Stimulated activated CD4-positive, alpha-beta T cell treated with anti-CD3 and anti-CD28 coated beads, Interleukin-1b, Interleukin-23, amount 100 ng/mL, for 4 hours (primary cell): ENCODE data around the gene MRPL4.
"Not testable (repeated sequence)": the region's sequence is repeated elsewhere in the genome, so short reads cannot be mapped to it uniquely, and the experiment has no call there.

Source experiments
- DNase-seq, 2 donors: peaks; one replicate each; pipeline ENCODE4 v3.0.0-alpha.2; 2020; ENCODE audit warnings: low read depth in 2 of 2

MRPL4 gene

DNA sequence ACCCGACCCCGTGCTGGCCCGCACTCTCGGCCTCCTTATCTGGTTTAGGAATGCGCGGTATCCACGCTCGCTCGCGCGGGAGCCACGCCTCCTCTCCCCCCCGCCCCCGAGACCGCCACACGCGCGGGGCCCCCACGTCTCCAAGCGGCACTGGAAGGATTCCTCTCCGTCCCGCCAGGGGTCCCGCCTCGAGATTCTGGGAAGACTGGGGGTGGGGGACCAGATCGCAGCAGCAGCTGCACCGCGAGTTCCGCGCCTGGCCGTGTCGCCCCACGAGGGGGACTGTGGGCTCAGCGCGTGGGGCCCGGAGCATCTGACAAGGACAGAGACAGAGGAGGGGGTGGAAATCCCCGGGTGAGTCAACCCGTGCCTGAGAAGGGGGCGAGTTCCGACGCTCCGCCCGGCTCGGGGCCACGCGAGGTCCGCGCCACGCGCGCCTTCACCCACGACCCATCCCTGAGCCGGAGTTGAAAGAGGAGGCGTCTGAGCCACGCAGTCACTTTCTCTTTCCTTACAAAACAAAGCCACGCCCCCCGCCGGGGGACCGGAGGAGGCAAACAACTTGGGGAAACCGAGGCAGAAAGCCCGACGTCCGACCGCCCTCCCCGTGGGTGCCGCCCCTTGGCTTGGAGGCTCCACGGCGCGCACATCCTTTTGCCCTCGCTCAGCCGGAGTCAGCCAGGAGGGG is 21.7 kb upstream of the MRPL4 start:
- peak; percentile 63 to 72 for DNase-seq

GRCh38 chr19:10230861-10231611 is 21.0 kb upstream of the MRPL4 start, which contains the start of gene S1PR2:
TSS of gene S1PR2 (minus strand) at chr19:10231331. CDS start at chr19:10224905, 6,426 bp downstream.
- peak; percentile 53 to 71 for DNase-seq

DNA sequence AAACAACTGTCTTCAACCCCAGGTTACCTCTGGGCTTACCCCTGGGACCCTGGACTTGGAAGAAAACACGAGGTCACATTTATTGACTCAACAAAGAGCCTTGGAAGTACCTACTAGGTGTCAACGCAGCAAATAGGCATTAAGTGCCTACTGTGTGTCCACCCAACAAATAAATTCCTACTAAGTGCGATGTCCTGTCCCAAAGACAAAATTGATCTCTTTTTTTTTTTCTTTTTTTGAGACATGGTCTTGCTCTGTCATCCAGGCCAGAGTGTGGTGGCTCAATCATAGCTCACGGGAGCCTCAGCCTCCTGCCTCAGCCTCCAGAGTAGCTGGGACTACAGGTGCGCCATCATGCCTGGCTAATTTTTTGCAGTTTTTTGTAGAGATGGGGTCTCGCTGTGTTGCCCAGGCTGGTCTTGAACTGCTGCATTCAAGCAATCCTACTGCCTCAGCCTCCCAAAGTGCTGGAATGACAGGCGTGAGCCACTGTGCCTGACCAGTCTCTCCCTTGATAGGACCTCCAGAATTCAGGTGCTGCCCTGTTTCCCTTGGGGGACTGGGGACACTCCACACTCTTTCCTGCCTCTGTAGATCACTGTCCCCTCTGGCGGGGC is 20.3 kb upstream of the MRPL4 start:
- no peak for DNase-seq

DNA sequence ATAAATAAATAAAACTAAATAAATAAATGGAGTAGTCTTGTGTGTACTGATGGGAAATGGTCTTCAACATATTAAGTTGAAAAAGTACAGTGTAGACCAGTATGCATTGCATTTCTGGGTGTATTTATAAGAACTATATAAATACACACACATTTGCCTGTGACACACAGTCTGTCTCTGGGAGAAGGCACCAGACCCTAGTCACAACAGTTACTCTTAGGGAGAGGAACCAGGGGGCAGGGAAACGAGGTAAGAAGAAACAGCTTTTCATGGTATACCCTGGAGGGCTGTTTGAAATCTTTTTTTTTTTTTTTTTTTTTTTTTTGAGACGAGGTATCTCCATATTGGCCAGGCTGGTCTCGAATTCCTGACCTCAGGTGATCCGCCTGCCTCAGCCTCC is 18.1 kb upstream of the MRPL4 start:
- no peak for DNase-seq

DNA sequence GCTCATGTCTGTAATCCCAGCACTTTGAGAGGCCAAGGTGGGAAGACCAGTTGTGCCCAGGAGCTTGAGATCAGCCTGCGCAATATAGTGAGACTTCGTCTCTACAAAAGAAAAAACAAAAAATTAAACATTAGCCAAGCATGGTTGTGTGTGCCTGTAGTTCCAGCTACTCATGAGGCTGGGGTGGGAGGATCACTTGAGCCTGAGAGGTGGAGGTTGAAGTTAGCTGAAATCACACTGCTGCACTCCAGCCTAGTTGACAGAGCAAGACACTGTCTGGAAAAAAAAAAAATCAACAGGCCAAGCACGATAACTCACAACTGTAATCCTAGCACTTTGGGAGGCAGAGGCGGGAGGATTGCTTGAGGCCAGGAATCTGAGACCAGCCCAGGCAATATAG is 17.0 kb upstream of the MRPL4 start:
- DNase-seq: no peak

GRCh38 chr19:10235409-10235808 is 16.6 kb upstream of the MRPL4 start:
- not testable (repeated sequence) for DNase-seq

DNA sequence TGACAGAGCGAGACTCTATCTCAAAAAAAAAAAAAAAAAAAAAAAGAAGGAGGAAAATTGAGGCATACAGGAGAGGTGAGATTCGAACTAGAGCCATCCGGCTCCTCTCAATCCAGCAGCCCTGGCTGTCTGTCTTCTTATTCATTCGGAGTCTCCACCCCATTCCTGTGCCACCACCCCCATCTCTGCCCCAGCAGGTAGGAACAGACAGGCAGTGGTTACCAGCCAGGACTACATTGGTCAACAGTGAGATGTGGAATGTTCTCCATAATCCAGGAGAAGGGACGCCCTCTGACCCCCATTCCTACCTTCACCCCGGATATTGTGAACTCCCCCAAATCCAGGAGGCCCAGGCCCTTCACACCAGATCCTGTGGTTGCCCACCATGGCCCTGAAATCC is 14.3 kb upstream of the MRPL4 start:
- DNase-seq: no peak

- no peak for DNase-seq
These were observed 13.7 kb upstream of the MRPL4 start for GRCh38 chr19:10238172-10238783.

- not testable (repeated sequence) for DNase-seq
These were observed 10.1 kb upstream of the MRPL4 start for GRCh38 chr19:10241826-10242449.

DNA sequence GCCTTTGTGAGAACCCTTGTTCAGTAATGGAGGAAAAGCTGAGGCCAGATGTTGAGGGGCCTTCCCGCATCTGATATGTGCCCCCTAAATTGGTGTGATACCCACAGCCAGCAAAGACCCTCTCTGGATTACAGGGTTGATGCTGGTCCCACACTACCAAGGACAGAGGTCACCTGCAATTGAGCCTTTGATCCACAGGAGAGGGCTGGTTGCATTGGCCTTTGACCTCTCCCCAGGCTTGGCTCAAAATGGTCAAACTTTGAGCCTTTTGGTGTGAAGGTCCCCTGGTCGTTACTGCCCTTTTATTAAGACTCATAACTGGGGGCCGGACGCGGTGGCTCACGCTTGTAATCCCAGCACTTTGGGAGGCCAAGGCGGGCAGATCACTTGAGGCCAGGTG is 8.4 kb upstream of the MRPL4 start:
- no peak for DNase-seq

- DNase-seq: no peak
These were observed 6.7 kb upstream of the MRPL4 start for GRCh38 chr19:10245189-10245939.

- no peak for DNase-seq
These were observed 5.5 kb upstream of the MRPL4 start for GRCh38 chr19:10246511-10246910.

GRCh38 chr19:10252707-10253106 is 693 bp downstream of the MRPL4 start:
- DNase-seq: no peak

DNA sequence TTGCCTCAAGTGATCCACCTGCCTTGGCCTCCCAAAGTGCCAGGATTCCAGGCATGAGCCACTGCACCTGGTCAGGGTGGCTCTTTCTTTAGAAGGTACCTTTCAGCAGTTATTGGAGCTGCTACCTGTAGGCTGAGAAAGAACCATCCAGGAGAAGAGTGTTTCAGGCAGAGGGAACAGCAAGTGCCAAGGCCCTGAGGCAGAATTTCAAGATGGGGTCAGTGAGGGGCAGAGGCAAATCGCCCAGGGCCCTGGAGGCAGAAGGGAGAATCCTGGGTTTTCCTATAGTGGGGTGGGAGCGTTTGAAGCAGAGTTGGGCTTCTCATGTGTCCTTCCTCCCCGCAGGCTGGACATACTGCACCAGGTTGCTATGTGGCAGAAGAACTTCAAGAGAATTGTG is 2.2 kb downstream of the MRPL4 start:
- DNase-seq: no peak

GRCh38 chr19:10255358-10255757 is 3.3 kb downstream of the MRPL4 start:
- DNase-seq: no peak

- no peak for DNase-seq
These were observed 4.5 kb downstream of the MRPL4 start for GRCh38 chr19:10256551-10256950.

- no peak for DNase-seq
These were observed 5.1 kb downstream of the MRPL4 start for GRCh38 chr19:10256970-10257615.

DNA sequence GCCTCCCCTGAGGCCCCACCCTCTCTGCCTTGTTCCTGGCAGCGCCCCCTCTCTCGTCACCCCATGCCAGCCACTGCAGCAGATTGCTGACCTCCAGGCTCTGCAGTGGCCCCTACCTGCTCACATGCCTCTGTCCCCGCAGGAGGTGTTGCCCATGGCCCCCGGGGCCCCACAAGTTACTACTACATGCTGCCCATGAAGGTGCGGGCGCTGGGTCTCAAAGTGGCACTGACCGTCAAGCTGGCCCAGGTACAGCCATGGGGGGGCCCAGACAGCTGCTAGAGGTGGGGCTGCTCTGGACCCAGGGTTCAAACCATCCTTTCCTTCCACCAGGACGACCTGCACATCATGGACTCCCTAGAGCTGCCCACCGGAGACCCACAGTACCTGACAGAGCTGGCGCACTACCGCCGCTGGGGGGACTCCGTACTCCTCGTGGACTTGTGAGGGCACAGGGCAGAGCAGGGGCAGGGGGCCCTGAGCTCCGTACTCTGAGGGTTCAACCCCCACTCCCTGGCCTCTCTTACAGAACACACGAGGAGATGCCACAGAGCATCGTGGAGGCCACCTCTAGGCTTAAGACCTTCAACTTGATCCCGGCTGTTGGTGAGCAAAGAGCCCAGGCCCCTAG is 6.2 kb downstream of the MRPL4 start:
- no peak for DNase-seq

GRCh38 chr19:10259162-10259905 is 7.3 kb downstream of the MRPL4 start:
- peak; percentile 84 to 87 for DNase-seq
